Right cardiac atrium (tissue), 5 donors: ENCODE results near the gene AKNA. TPM values are rescaled to one million over a fixed set of nuclear protein-coding genes. Genes with fewer than 3 reads are reported as not detected.

ENCODE experiments used
- ATAC-seq, 2 donors: fragments of 200-7000 bp; cut with Tn5 transposase; one replicate each; pipeline versions ENCODE4 v1.8.0 to v1.9.1; 2020; ENCODE audit warnings: moderate library complexity in 2 of 2, mild to moderate bottlenecking in 1 of 2
- DNase-seq, 3 donors: peaks; one replicate each; pipeline ENCODE4 v3.0.0-alpha.2; 2020
- H3K27ac ChIP-seq: one replicate; pipeline ENCODE4 v1.5.1; 2013; ENCODE audit warnings: mild to moderate bottlenecking, low read length, control low read depth, moderate library complexity
- H3K27me3 ChIP-seq: one replicate; pipeline ENCODE4 v1.6.1; 2013; ENCODE audit not compliant: control insufficient read depth, insufficient read depth
- H3K4me1 ChIP-seq: one replicate; pipeline ENCODE4 v1.6.1; 2013; ENCODE audit warnings: low read length; ENCODE audit not compliant: control insufficient read depth, insufficient read depth
- H3K4me3 ChIP-seq: one replicate; pipeline ENCODE4 v1.5.1; 2013; ENCODE audit warnings: low read length, control low read depth
- H3K9me3 ChIP-seq: one replicate; pipeline ENCODE4 v1.6.1; 2013; ENCODE audit warnings: low read length; ENCODE audit not compliant: control insufficient read depth
- WGBS: extraction: QIAGEN DNeasy Blood & Tissue Kit; methylation state at CpG from one replicate; pipeline ENCODE4 v1.1.7; 2013; 5-methylcytosine and 5-hydroxymethylcytosine counted together
- intact Hi-C, 4 donors: fragments of 100-400 bp; cut with DNase I; formaldehyde crosslinking; loops; one replicate each; pipeline versions ENCODE4 v1.11.0 to v1.14.0; 2022 to 2023
- polyA plus RNA-seq: library from polyadenylated mRNA; stranded (reverse); fragments of 200-250 nt; gene quantifications from one replicate; pipeline ENCODE4 v1.2.3, GENCODE V29; 2013
- total RNA-seq, 4 donors: library from RNA; stranded (reverse); fragmentation: NEBNext Ultra II Directional; extraction: Animal tissue kit (Norgen Biotek cat#: 25700); gene quantifications; one replicate each; pipeline ENCODE4 v1.2.1, GENCODE V29; 2021
- donor health status: healthy with polysubstance abuse.
- donor health status: DM: no; HTN: yes; CAD: no.
- donor health status: DM: no; HTN: no; CAD: no.
- donor health status: DM: no; HTN: yes; CAD: no; lungs with severe emphysema.
- donor health status: DM: yes; HTN: yes; CAD: no.

The AKNA gene
- total and polyA plus RNA-seq, 5 donors, result 8.4 to 10.3 (median 8.9) TPM

GRCh38 chr9:114299286-114300152, 88.3 kb downstream of the AKNA start:
- Histone ChIP-seq H3K27me3 (no peaks in the 10 kb centered on the region), H3K27ac (no peak overlapping the region), H3K4me3 (no peak overlapping the region), H3K4me1 (no peaks in the 10 kb centered on the region), H3K9me3 (no peaks in the 10 kb centered on the region)
- peak; percentile 10 to 14 for ATAC-seq
- intact Hi-C loops, result loop anchor here in 1 of 4 donors (10.0 kb wide), 1 partner anchor 495 kb away; no protein-coding TSS in a partner anchor
- 71% methylated on average over 15 of the region's 15 CpGs for WGBS
- peak in 1 of 3 donors; percentile 2 for DNase-seq

- Histone ChIP-seq H3K27me3 (no peaks in the 10 kb centered on the region), H3K9me3 (no peaks in the 10 kb centered on the region), H3K27ac (no peak overlapping the region), H3K4me1 (no peaks in the 10 kb centered on the region), H3K4me3 (no peak overlapping the region)
- intact Hi-C loops, result loop anchor here in 1 of 4 donors (10.0 kb wide), 1 partner anchor 492 kb away; no protein-coding TSS in a partner anchor
- 96% methylated on average over 1 of the region's 1 CpG for WGBS
- no peak for DNase-seq
- ATAC-seq, result no peak
These were observed 91.4 kb downstream of the AKNA start for GRCh38 chr9:114296338-114296737.

GRCh38 chr9:114294664-114295063, 93.1 kb downstream of the AKNA start:
- Histone ChIP-seq H3K27me3 (no peaks in the 10 kb centered on the region), H3K4me3 (no peak overlapping the region), H3K9me3 (no peaks in the 10 kb centered on the region), H3K4me1 (no peaks in the 10 kb centered on the region), H3K27ac (no peak overlapping the region)
- intact Hi-C loops, result loop anchor here in 3 of 4 donors (5.0 to 10.0 kb wide), 4 partner anchors 137 to 490 kb away; partner anchors contain the start of gene COL27A1 (in 1 of the 3)
- ATAC-seq (no peak), DNase-seq (no peak)

GRCh38 chr9:114291886-114292590, 95.7 kb downstream of the AKNA start:
- no peak overlapping the region for H3K4me3 ChIP-seq
- no peaks in the 10 kb centered on the region for H3K9me3 ChIP-seq
- DNase-seq, result peak in 2 of 3 donors; percentile 2 to 36
- no peaks in the 10 kb centered on the region for H3K4me1 ChIP-seq
- no peaks in the 10 kb centered on the region for H3K27me3 ChIP-seq
- no peak overlapping the region for H3K27ac ChIP-seq
- WGBS, result 91% methylated on average over 11 of the region's 11 CpGs
- intact Hi-C loops, result loop anchor here in 3 of 4 donors (2.0 to 10.0 kb wide), 6 partner anchors 135 to 487 kb away; partner anchors contain the start of gene COL27A1 (in 2 of the 3)
- ATAC-seq, result no peak

GRCh38 chr9:114291064-114291474, 96.7 kb downstream of the AKNA start:
- peak; percentile 66 to 87 (median 87) for DNase-seq
- no peak overlapping the region for H3K27ac ChIP-seq
- no peaks in the 10 kb centered on the region for H3K9me3 ChIP-seq
- intact Hi-C loops, result loop anchor here in 3 of 4 donors (2.0 to 10.0 kb wide), 6 partner anchors 134 to 486 kb away; partner anchors contain the start of gene COL27A1 (in 2 of the 3)
- no peaks in the 10 kb centered on the region for H3K4me1 ChIP-seq
- no peaks in the 10 kb centered on the region for H3K27me3 ChIP-seq
- WGBS, result 17% methylated on average over 12 of the region's 12 CpGs
- ATAC-seq, result peak; percentile 25 to 34
- no peak overlapping the region for H3K4me3 ChIP-seq

- intact Hi-C loops, result loop anchor here in 3 of 4 donors (2.0 to 10.0 kb wide), 6 partner anchors 133 to 486 kb away; partner anchors contain the start of gene COL27A1 (in 2 of the 3)
- DNase-seq, result peak; percentile 6 to 47 (median 17)
- peak in 1 of 2 donors; percentile 7 for ATAC-seq
- WGBS, result 61% methylated on average over 7 of the region's 7 CpGs
- Histone ChIP-seq H3K4me1 (no peaks in the 10 kb centered on the region), H3K4me3 (no peak overlapping the region), H3K9me3 (no peaks in the 10 kb centered on the region), H3K27ac (no peak overlapping the region), H3K27me3 (no peaks in the 10 kb centered on the region)
These were observed 97.2 kb downstream of the AKNA start for GRCh38 chr9:114290561-114290986.

GRCh38 chr9:114289571-114290481, 98.0 kb downstream of the AKNA start:
- ATAC-seq, result no peak
- WGBS, result 85% methylated on average over 13 of the region's 13 CpGs
- Histone ChIP-seq H3K27ac (no peak overlapping the region), H3K4me1 (no peaks in the 10 kb centered on the region), H3K4me3 (no peak overlapping the region), H3K27me3 (no peaks in the 10 kb centered on the region), H3K9me3 (no peaks in the 10 kb centered on the region)
- intact Hi-C loops, result loop anchor here in 3 of 4 donors (2.0 to 10.0 kb wide), 6 partner anchors 133 to 485 kb away; partner anchors contain the start of gene COL27A1 (in 2 of the 3)
- DNase-seq, result peak; percentile 8 to 52 (median 40)

- H3K4me1 ChIP-seq, result no peaks in the 10 kb centered on the region
- no peak overlapping the region for H3K4me3 ChIP-seq
- H3K27ac ChIP-seq, result no peak overlapping the region
- ATAC-seq, result no peak
- WGBS, result 89% methylated on average over 13 of the region's 13 CpGs
- intact Hi-C loops, result no loop called here
- peak in 2 of 3 donors; percentile 3 to 59 for DNase-seq
- H3K9me3 ChIP-seq, result no peaks in the 10 kb centered on the region
- no peaks in the 10 kb centered on the region for H3K27me3 ChIP-seq
These were observed 98.7 kb downstream of the AKNA start for GRCh38 chr9:114289106-114289505.

GRCh38 chr9:114288193-114289091, 99.3 kb downstream of the AKNA start:
- H3K9me3 ChIP-seq, result no peaks in the 10 kb centered on the region
- no peaks in the 10 kb centered on the region for H3K27me3 ChIP-seq
- ATAC-seq (no peak), DNase-seq (peak; percentile 5 to 43 (median 37))
- no peak overlapping the region for H3K27ac ChIP-seq
- H3K4me1 ChIP-seq, result no peaks in the 10 kb centered on the region
- intact Hi-C loops, result no loop called here
- H3K4me3 ChIP-seq, result no peak overlapping the region
- 76% methylated on average over 23 of the region's 23 CpGs for WGBS
